NCI-H128 (cell line): ENCODE data around the gene CAMK2N1.
"Not testable (repeated sequence)": the region's sequence is repeated elsewhere in the genome, so short reads cannot be mapped to it uniquely, and the experiment has no call there.

Source experiments
- DNase-seq: peaks from one replicate; lab custom pipeline; 2025; ENCODE audit not compliant: unreplicated experiment; lab: John Stamatoyannopoulos, UW

The CAMK2N1 gene

GRCh38 chr1:20485527-20486456, at the start of gene CAMK2N1:
Gene CAMK2N1 (minus strand): TSS chr1:20486210. CDS start chr1:20485379, 831 bp downstream.
- no peak for DNase-seq

GRCh38 chr1:20534659-20535417, 48.8 kb upstream of the CAMK2N1 start:
- no peak for DNase-seq

GRCh38 chr1:20533635-20534034, 47.6 kb upstream of the CAMK2N1 start:
- DNase-seq, result no peak

GRCh38 chr1:20530901-20531300, 44.9 kb upstream of the CAMK2N1 start:
- DNase-seq, result no peak

- no peak for DNase-seq
Observed at GRCh38 chr1:20530306-20530705, 44.3 kb upstream of the CAMK2N1 start.

GRCh38 chr1:20528221-20528620, 42.2 kb upstream of the CAMK2N1 start:
- DNase-seq, result no peak

GRCh38 chr1:20526267-20526666, 40.3 kb upstream of the CAMK2N1 start:
- DNase-seq, result no peak

- peak; percentile 76 for DNase-seq
Observed at GRCh38 chr1:20521960-20522861, 36.2 kb upstream of the CAMK2N1 start.

GRCh38 chr1:20519609-20520262, 33.7 kb upstream of the CAMK2N1 start:
- DNase-seq, result not testable (repeated sequence)

- no peak for DNase-seq
Observed at GRCh38 chr1:20511518-20512428, 25.8 kb upstream of the CAMK2N1 start.

GRCh38 chr1:20508411-20508771, 22.4 kb upstream of the CAMK2N1 start:
- DNase-seq, result no peak

- DNase-seq, result peak; percentile 85
Observed at GRCh38 chr1:20507564-20508410, 21.8 kb upstream of the CAMK2N1 start, which contains the start of gene MUL1. Gene MUL1 (minus strand): TSS chr1:20508151. CDS start chr1:20508024, 127 bp downstream.

GRCh38 chr1:20507248-20507563, 21.2 kb upstream of the CAMK2N1 start:
- DNase-seq, result no peak

GRCh38 chr1:20505488-20505887, 19.5 kb upstream of the CAMK2N1 start:
- no peak for DNase-seq

- no peak for DNase-seq
Observed at GRCh38 chr1:20500716-20501115, 14.7 kb upstream of the CAMK2N1 start.

- no peak for DNase-seq
Observed at GRCh38 chr1:20499718-20500117, 13.7 kb upstream of the CAMK2N1 start.

- DNase-seq, result no peak
Observed at GRCh38 chr1:20499105-20499504, 13.1 kb upstream of the CAMK2N1 start.

- no peak for DNase-seq
Observed at GRCh38 chr1:20498116-20498515, 12.1 kb upstream of the CAMK2N1 start.

GRCh38 chr1:20497506-20497905, 11.5 kb upstream of the CAMK2N1 start:
- DNase-seq, result no peak
